ENCODE data around the gene PSMD14.

GRCh38 chr2:161388146-161388779 lies 80.0 kb downstream of the PSMD14 start:
- TF ChIP-seq GATA2 (IDR thresholded peaks at IDR 0.05; ENCODE audit: low read depth, low read length), result no peak
- TF ChIP-seq GATA3 (IDR thresholded peaks at IDR 0.05; ENCODE audit: low read depth, low read length), result no peak

Measured in SH-SY5Y (cell line).